HG03571 (cell line): ENCODE results near the gene TPO.
"Not testable (repeated sequence)": the region's sequence is repeated elsewhere in the genome, so short reads cannot be mapped to it uniquely, and the experiment has no call there.

ENCODE experiments used
- ATAC-seq: cut with Tn5 transposase; IDR thresholded peaks from one replicate; pipeline ENCODE4 v1.9.1; 2021; ENCODE audit not compliant: unreplicated experiment

TPO gene

GRCh38 chr2:1550076-1550475, 136.8 kb downstream of the TPO start:
- no peak for ATAC-seq

- ATAC-seq = peak; percentile 50
Observed at GRCh38 chr2:1550658-1551316, 137.5 kb downstream of the TPO start.

GRCh38 chr2:1551905-1552304, 138.6 kb downstream of the TPO start:
- ATAC-seq = no peak

- no peak for ATAC-seq
Observed at GRCh38 chr2:1552611-1553010, 139.3 kb downstream of the TPO start.

- no peak for ATAC-seq
Observed at GRCh38 chr2:1553671-1554295, 140.5 kb downstream of the TPO start.

GRCh38 chr2:1556286-1556685, 143.0 kb downstream of the TPO start:
- no peak for ATAC-seq

GRCh38 chr2:1556776-1557466, 143.7 kb downstream of the TPO start:
- no peak for ATAC-seq

- no peak for ATAC-seq
Observed at GRCh38 chr2:1557467-1557820, 144.2 kb downstream of the TPO start.

- no peak for ATAC-seq
Observed at GRCh38 chr2:1559589-1560175, 146.4 kb downstream of the TPO start.

- ATAC-seq = no peak
Observed at GRCh38 chr2:1561259-1561658, 148.0 kb downstream of the TPO start.

- no peak for ATAC-seq
Observed at GRCh38 chr2:1561811-1562421, 148.7 kb downstream of the TPO start.

- no peak for ATAC-seq
Observed at GRCh38 chr2:1563084-1563857, 150.0 kb downstream of the TPO start.

GRCh38 chr2:1563943-1564891, 151.0 kb downstream of the TPO start:
- ATAC-seq = no peak

- no peak for ATAC-seq
Observed at GRCh38 chr2:1567556-1568344, 154.5 kb downstream of the TPO start.

GRCh38 chr2:1568345-1568668, 155.0 kb downstream of the TPO start:
- not testable (repeated sequence) for ATAC-seq

GRCh38 chr2:1569879-1570450, 156.7 kb downstream of the TPO start:
- ATAC-seq = no peak

- no peak for ATAC-seq
Observed at GRCh38 chr2:1571477-1572417, 158.5 kb downstream of the TPO start.

- ATAC-seq = no peak
Observed at GRCh38 chr2:1572638-1573037, 159.4 kb downstream of the TPO start.
